RPMI8226 (cell line): ENCODE measurements around the gene DACT3.

Experiments used
- DNase-seq: peaks from one replicate; pipeline ENCODE4 v3.0.0-alpha.2; 2015

Gene DACT3

GRCh38 chr19:46610413-46610775 is 50.6 kb downstream of the DACT3 start:
- no peak for DNase-seq

GRCh38 chr19:46609511-46610412 is 51.2 kb downstream of the DACT3 start:
- DNase-seq, result no peak

- DNase-seq, result no peak
These were observed 52.2 kb downstream of the DACT3 start for GRCh38 chr19:46608581-46609345.

- no peak for DNase-seq
These were observed 52.8 kb downstream of the DACT3 start for GRCh38 chr19:46608178-46608577.

- no peak for DNase-seq
These were observed 53.5 kb downstream of the DACT3 start for GRCh38 chr19:46607448-46607841.

GRCh38 chr19:46606681-46607447 is 54.1 kb downstream of the DACT3 start:
- DNase-seq, result no peak

- DNase-seq, result no peak
These were observed 55.0 kb downstream of the DACT3 start for GRCh38 chr19:46606019-46606418.

- DNase-seq, result no peak
These were observed 55.6 kb downstream of the DACT3 start for GRCh38 chr19:46605356-46605821.

GRCh38 chr19:46604781-46605355 is 56.1 kb downstream of the DACT3 start:
- DNase-seq, result no peak

GRCh38 chr19:46603752-46604231 is 57.2 kb downstream of the DACT3 start:
- no peak for DNase-seq

- DNase-seq, result no peak
These were observed 57.8 kb downstream of the DACT3 start for GRCh38 chr19:46603195-46603637.

- DNase-seq, result no peak
These were observed 58.4 kb downstream of the DACT3 start for GRCh38 chr19:46602392-46603194.

GRCh38 chr19:46601318-46602224 is 59.4 kb downstream of the DACT3 start, which contains the start of gene CALM3:
CALM3 (plus strand) TSS chr19:46601330; CDS start chr19:46601435, 105 bp downstream.
- no peak for DNase-seq

GRCh38 chr19:46600384-46601317 is 60.3 kb downstream of the DACT3 start:
- peak; percentile 95 for DNase-seq

- no peak for DNase-seq
These were observed 61.1 kb downstream of the DACT3 start for GRCh38 chr19:46599716-46600373.

GRCh38 chr19:46598372-46598917 is 62.5 kb downstream of the DACT3 start:
- DNase-seq, result no peak
